Effector CD8-positive, alpha-beta T cell (primary cell): ENCODE results near the gene FAM83G.
A peak's percentile ranks its signal among the peaks of the same experiment; 100 is the strongest.
"Not testable (repeated sequence)": the region's sequence is repeated elsewhere in the genome, so short reads cannot be mapped to it uniquely, and the experiment has no call there.

Experiments
- DNase-seq: peaks from one replicate; lab custom pipeline; 2025; lab: John Stamatoyannopoulos, UW
- total RNA-seq, 4 experiments: gene quantifications; one replicate each; lab custom pipeline; 2026; lab: John Stamatoyannopoulos, UW

FAM83G gene, protein sequence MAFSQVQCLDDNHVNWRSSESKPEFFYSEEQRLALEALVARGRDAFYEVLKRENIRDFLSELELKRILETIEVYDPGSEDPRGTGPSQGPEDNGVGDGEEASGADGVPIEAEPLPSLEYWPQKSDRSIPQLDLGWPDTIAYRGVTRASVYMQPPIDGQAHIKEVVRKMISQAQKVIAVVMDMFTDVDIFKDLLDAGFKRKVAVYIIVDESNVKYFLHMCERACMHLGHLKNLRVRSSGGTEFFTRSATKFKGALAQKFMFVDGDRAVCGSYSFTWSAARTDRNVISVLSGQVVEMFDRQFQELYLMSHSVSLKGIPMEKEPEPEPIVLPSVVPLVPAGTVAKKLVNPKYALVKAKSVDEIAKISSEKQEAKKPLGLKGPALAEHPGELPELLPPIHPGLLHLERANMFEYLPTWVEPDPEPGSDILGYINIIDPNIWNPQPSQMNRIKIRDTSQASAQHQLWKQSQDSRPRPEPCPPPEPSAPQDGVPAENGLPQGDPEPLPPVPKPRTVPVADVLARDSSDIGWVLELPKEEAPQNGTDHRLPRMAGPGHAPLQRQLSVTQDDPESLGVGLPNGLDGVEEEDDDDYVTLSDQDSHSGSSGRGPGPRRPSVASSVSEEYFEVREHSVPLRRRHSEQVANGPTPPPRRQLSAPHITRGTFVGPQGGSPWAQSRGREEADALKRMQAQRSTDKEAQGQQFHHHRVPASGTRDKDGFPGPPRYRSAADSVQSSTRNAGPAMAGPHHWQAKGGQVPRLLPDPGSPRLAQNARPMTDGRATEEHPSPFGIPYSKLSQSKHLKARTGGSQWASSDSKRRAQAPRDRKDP
- total RNA-seq, result 69.0 to 184 (median 90.0) reads per million in 4 experiments

DNA sequence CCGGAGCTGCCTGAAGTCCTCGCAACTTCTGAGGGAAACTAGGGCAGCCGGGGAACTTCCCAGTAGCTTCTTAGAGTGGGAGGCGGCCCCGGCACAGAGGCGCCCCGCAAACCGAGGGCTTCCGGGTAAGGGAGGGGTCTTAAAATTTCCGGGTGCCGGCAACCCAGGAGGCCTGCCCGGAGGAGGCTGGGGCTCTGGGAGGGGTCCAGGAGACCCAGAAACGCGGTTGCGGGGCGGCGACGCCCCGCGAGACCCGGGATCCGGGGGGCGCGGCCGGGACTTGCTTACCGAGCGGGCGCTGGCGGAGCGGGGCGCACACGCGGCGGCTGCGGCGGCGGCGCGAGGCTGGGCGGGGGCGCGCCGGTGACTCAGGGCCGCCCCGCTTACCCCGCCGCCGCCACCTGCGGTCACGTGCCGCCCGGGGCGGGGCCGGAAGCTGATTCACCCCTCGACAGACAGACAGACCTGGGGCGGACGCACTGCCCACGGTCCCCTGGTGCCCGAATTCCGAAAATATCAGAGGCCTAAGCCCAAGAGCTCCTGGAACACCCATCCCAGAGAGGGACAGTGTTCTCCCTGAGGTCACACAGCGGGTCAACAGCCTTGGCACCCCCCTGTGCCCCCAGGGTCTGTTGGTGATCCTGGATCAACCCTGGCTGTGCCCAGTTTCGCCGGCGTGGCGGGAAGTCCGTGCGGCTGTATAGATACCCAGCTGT is at the start of gene FAM83G:
Gene FAM83G (minus strand): TSS at position 344 of the 716 bp plus-strand sequence. CDS start 723 bp downstream, outside the sequence.
- DNase-seq, result peak; percentile 65

DNA sequence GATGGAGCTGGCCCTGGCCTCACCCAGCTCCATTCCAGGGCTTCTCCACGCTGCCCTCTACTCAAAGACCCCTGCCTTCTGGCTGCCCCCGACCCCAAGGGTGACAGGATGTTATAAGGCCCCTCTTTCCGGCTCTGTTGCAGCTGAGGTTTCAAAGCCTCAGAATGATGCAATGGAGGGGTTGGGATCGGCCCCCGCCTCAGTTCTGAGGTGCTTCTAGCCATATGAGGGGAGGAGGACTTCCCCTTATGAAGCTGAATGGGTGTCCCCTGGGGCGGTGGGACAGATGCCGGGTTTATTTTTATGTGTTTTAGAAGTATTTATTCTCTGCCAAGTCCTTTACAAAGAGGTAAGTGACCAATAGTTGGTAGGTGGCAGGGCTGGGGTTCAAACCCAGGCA is 44.3 kb upstream of the FAM83G start:
- DNase-seq, result not testable (repeated sequence)

DNA sequence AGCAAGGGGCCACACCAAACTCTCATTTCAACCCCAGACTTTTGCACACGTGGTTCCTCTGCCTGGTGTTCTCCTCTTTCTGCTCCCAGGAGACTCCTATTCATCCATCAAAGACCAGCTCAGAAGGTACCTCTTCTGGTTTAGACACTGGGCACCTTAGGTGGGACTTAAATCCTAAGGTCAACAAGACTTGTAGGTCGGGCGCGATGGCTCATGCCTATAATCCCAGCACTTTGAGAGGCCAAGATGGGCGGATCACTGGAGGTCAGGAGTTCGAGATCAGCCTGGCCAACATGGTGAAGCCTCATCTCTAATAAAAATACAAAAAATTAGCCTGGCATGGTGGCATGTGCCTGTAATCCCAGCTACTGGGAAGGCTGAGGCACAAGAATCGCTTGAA is 42.9 kb upstream of the FAM83G start:
- not testable (repeated sequence) for DNase-seq

DNA sequence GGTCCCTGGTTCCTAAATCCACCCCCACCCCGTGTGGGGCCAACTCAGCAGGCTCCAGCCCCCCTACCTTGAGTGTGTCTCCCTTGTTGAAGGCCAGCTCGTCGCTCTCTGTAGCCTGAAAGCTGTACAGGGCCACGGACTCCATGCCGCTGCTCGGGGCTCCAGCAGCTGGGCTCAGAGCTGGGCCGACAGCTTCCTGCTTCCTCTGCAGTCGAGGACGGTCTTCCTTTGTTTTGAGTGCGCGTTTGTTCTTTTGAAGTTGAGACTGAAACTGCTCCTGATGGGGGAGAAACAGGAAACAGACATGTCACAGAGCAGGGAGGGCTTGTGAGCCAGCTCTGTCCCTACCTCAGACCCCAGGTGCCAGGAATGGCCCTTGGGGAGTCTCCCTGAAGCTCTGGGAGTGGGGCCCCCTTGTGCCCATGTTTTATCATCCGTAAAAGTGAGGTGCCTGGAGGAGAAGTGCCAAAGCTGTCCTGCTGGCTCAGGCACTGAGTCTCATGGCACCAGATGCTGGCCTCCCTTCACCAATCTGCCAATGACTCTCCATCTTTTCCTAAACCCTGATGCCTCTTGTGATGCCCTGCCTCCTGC is 42.3 kb upstream of the FAM83G start, which contains the start of gene GRAP:
Gene GRAP (minus strand): TSS at position 176 of the 594 bp plus-strand sequence. CDS start 31 bp downstream, at position 145.
- not testable (repeated sequence) for DNase-seq

DNA sequence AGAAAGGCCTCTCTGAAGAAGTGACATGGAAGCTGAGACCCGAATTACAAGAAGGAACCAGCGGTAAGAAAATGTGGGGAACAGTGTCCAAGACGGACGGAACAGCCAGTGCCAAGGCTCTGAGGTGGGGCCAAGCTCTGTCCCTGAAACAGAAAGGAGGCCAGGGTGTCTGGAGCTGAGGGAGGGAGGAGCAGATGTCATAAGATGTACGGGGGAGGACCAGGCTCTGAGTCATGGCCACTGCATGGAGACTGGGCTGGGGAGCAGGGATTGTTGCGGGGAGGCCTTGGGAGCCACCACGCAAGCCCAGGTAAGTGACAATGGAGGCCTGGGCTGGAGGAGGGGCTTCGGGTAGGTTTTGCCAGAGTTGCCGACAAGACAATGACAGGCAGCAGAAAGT is 40.1 kb upstream of the FAM83G start:
- DNase-seq, result not testable (repeated sequence)

DNA sequence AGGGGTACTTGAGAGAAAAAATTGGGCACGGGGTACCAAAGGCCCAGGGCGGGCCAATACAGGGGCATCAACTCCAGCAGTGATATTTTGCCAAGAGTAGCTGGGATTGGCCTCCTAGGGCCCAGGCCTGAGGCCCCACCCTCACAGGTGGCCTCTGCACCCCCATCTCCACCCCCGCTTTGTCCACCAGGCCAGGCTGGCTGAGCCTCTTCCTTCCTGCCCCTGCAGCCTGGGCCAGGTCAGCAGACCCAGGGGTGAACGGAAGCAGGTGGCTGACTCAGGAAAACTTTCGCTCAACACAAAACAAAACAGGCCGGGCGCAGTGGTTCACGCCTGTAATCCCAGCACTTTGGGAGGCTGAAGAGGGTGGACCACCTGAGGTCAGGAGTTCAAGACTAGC is 38.5 kb upstream of the FAM83G start:
- DNase-seq, result not testable (repeated sequence)

DNA sequence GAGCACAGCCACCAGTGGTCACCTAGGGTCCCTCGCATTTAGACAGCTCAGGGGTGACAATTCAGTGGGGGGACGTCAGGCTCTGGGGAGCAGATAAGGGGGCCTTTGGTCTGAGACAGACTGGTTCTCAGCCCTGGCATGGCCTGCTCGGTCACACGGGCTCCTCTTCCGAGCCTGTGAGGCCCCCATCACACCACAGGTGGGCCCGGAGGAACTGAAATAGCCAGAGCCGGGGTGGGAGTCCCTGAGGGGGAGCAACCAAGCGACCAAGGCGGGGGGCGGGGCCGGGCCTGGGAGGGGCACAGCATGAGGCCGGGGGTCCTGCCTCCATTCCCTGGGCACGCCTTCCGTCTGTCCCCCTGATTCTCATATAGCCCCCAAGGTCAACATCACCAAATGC is 37.8 kb upstream of the FAM83G start:
- DNase-seq, result not testable (repeated sequence)

DNA sequence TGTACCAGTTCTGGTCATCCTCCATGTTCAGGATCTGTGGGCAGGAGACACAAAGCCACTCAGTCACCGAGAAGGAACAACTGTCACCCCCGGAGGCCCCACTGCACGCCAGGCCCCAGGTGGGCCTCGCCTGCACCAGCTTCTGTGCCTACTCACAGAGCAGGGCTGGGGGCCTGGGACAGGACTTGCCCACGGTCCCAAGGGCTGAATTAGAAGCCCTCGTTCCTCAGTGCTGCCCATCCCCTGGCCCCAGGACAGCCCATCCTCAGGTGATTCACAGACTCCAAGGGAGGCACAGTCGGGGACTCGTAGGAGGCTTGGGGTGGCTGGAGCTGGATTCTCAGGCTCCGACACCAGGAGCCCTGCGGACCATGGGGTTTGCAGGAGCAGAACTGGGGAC is 37.3 kb upstream of the FAM83G start:
- DNase-seq, result not testable (repeated sequence)

DNA sequence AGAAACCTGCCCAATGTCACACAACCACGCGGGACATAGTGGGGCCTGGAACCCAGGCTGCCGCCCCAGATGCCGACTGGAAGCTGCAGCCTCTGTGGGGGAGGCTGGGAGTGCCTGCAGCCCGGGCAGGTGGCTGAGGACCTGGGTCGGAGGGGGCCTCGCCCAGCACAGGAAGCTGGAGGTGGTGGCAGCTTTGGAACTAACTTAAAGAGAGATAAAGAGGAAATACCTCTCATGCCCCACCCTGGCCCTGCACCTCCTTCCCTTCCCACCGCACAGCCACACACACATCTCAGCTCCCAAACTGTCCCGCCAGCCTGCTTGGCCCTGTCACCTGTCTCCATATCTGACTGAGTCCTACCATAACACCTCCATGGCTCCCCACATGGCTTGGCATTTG is 35.8 kb upstream of the FAM83G start:
- not testable (repeated sequence) for DNase-seq

DNA sequence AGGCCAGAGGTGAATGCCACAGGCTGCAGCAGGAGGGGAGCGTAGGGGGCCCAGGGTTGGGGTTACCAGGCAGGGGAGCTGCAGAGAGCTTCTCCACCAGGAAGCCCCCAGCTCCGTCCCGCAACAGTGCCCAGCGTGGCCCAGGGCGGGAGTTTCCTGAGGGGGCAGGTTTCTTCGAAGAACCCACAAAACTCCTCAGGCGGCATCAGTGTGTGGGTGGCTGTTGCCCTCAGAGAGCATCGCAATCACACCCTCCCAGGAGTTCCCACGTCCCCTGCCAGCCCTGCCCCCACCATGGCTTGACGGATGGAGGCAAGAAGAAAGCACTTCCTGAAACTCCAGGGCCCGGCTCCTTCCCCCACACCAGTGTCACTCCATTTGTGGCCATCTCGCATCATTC is 34.2 kb upstream of the FAM83G start:
- not testable (repeated sequence) for DNase-seq

DNA sequence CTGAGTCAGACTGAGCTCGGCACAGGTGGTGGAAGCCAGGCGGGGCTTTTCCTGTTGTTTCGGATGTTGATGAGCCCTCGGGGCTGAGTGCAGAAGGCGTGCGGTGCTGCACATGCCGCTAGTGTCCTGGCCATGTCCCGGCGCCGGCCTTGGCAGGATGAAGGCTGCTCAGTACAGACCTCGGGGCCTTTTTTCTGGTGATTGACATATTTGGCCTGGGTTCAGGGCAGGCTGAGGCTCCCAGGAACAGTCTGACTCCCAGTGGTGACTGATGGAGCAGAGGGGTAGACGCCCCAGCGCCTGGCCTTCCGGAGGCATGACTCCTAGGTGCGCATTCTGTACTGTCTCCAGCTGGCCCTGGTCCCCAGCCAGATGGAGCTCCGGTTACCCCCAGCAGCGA is 33.4 kb upstream of the FAM83G start:
- DNase-seq, result not testable (repeated sequence)

DNA sequence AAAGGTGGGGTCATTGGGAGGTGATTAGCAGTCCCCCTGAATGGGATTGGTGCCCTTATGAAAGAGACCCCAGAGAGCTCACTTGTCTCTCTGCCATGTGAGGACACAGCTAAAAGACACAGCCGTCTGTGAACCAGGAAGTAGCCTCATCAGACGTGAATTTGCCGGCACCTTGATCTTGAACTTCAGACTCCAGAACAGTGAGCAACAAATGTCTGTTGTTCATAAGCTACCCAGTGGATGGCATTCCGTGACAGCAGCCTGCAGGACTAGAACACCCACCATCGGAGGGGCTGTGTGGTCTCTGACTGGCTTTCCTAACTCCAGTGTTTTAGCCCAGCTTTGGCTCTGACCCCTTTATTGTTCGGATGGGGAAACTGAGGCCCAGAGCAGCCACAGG is 33.0 kb upstream of the FAM83G start:
- DNase-seq, result not testable (repeated sequence)

DNA sequence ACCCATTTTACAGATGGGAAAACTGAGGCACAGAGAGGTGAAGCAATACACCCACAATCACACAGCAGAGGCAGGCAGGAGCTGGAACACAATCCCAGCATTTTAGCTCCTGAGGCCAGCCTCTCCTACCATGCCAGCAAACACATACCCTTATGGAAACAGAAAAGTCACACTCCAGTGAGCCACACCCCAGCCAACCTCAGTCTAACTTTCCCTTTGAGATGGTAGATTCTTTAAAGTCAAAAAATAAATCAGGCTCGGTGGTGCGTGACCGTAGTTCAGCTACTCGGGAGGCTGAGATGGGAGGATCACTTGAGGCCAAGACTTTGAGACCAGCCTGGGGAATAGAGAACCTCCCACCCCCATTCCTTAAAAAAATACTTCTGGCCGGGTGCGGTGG is 31.6 kb upstream of the FAM83G start:
- DNase-seq, result not testable (repeated sequence)

DNA sequence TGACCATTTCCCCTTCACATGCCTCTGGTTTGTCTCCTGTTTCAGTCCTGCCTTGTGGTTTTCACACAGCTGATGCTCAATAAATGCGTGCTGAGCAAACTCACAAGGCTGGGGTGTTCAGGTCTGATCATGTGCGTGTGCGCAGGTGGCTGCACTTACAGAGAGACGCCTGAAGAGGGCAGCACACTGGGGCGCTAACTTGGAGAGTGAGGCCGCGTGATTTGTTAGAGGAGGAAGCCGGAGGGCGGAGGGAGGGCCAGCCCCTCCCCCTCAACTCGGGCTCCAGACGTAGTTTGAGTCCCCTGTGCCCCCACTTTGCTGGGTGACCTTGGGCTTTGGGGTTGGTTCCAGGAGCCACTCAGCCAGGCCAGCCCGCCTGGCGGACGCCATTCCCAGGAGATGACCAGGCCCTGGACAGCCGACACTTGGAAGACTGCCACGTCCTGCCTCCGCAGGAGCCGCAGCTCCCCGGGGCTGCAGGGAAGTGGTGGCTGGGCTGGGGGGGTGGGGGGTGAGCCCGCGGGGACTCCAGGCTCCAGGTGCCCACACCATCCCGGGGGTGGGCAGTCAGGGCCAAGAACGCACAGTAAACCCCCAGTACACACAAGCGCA is 27.9 kb upstream of the FAM83G start:
- DNase-seq, result not testable (repeated sequence)

DNA sequence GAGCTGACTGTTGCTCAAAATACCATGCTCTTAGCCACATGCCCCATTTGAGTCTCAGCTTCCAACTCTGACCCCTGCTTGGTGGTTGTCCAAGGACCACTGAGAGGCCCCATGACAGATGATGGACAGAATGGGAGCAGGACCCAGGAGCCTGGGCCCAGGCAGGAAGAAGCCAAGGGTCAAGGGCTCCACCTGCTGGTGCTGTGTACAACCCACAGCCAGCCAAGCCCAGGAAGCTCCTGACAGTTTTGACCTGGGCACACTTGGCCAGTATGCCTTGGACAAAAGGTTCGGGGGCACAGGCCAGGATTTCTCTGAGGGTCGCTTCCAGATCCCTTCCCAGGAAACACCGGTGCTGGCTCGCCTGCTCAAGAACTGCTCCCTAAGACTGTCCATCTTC is 27.2 kb upstream of the FAM83G start:
- not testable (repeated sequence) for DNase-seq

DNA sequence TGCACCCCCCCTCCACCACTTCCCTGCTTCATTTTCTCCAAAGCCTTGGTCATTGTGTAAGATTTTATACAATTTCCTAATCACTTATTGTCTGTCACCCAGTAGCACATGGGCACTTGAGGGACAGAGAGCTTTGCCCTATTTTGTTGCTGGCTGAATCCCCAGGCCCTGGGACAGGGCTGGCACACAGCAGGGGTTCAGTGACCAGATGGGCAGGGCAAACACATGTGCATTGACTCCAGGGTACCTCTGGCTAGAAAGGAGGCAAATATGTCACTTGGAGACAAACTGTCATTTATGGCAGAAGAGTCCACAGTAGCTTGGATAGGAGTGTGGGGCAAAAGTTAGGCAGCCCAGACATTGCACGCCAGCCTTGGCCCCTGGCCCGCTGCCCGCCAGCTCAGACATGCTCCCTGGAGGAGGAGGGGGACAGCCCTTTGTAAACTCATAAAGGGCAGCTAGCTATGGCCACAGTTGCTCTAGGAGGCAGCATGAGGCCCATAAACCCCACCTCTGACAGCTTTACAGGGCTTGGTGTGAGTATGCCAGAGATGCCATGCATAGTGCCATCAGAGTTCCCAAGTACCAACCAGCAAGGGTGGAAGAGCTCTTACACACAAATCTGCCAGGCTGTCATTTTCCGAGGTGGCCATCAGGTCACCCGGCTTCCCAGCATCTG is 26.3 kb upstream of the FAM83G start:
- DNase-seq, result not testable (repeated sequence)

DNA sequence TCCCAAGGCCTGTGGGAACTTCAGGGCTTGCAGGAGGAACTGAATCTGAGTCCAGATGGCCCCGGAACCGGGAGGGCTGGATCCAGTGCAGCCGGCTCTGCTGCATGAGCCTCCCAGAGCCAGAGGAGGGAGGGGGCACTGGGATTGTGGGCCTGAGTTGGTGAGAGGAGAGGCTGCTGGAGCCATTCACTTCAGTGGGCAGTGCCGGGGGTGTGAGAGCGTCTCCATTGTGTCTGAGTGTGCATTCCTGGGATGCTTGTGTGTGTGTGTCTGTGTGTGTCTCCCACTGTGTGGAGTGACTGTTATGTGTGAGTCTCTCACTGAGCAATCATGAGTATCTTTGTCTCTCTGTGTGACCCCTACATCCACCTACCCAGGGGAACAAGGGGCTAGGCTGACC is 25.2 kb upstream of the FAM83G start:
- DNase-seq, result not testable (repeated sequence)

DNA sequence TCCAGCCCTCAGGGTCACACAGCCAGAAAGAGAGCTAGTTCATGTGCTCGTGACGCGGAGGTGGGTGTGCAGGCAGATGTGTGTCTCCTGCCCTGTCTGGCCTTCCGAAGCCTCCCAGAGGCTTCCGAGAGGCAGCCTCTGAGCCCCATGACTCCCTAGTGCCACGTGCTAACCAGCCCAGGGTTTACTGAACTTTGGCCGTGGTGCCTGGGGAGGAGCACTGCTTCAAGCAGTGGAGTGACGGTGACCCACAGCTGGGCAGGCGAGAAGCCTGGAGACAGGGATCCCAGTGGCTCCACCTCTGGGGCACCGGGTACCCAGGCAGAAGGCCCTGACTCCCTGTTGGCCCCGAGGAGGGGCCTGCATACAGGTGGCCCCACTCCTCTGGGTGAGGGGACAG is 24.1 kb upstream of the FAM83G start:
- not testable (repeated sequence) for DNase-seq

DNA sequence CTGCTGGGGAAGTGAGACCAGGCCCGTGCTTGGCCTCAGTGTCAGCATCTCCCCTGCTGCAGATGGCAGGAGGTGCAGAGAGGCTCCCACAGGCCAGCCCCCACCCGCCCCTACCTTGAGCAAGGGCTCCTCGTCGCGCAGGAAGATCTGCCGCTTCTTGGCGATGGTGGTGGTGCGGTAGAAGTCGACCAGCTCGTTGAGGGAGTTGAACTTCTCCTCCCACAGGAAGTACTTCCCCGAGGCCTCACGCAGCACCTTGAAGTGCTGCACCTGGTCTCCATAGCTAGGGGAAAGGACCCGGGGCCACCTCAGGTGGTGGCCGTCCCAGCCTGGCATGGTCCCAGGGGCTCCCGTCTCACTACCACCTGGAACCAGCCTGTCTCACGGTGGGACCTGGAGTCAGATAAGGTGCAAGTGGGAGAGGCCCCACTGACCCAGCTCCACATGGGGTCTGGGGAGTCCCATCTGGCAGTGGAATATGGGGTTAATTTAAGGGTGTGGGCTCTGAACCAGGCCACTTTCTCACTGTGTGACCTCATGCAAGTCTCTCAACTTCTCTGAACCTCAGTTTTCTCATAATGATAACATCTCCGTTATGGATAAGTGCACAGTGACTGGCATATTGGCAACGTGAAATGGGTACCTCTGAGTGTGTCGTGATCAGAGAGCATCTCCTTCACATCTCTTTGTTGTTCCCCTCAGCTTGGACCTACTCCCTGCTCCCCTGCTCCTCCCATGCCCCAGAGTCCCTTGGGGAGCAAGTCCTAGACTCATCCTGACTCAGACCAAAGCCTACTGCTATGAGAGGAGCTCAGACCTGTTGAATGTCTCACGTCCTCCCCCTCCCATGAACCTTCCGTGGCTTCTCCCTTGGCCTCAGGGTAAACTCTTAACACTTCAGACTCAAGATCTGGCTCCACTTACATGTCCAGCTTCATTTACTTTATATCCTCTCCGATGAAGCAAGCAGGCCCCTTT is 19.8 kb upstream of the FAM83G start:
- no peak for DNase-seq
